ENCODE data around the gene NGF.

DNA sequence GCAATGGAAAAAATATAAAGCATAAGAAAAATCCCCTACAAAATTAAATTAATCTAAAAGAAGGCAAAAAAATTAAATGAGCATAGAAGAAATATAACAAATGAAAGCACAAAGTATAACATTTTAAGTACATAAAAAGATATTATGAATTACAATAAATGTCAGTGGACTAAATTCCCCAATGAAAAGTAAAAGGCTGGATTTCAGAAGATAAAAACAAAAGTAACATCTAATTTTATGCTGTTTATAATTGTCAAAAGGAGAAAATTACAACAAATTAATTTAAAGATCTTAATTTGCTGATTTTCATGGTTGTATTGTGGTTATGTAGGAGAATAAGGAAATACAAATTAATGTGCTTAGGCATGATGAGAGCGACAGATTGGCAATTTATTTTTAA, 92.8 kb downstream of the NGF start:
- TF ChIP-seq, protein P1, sequence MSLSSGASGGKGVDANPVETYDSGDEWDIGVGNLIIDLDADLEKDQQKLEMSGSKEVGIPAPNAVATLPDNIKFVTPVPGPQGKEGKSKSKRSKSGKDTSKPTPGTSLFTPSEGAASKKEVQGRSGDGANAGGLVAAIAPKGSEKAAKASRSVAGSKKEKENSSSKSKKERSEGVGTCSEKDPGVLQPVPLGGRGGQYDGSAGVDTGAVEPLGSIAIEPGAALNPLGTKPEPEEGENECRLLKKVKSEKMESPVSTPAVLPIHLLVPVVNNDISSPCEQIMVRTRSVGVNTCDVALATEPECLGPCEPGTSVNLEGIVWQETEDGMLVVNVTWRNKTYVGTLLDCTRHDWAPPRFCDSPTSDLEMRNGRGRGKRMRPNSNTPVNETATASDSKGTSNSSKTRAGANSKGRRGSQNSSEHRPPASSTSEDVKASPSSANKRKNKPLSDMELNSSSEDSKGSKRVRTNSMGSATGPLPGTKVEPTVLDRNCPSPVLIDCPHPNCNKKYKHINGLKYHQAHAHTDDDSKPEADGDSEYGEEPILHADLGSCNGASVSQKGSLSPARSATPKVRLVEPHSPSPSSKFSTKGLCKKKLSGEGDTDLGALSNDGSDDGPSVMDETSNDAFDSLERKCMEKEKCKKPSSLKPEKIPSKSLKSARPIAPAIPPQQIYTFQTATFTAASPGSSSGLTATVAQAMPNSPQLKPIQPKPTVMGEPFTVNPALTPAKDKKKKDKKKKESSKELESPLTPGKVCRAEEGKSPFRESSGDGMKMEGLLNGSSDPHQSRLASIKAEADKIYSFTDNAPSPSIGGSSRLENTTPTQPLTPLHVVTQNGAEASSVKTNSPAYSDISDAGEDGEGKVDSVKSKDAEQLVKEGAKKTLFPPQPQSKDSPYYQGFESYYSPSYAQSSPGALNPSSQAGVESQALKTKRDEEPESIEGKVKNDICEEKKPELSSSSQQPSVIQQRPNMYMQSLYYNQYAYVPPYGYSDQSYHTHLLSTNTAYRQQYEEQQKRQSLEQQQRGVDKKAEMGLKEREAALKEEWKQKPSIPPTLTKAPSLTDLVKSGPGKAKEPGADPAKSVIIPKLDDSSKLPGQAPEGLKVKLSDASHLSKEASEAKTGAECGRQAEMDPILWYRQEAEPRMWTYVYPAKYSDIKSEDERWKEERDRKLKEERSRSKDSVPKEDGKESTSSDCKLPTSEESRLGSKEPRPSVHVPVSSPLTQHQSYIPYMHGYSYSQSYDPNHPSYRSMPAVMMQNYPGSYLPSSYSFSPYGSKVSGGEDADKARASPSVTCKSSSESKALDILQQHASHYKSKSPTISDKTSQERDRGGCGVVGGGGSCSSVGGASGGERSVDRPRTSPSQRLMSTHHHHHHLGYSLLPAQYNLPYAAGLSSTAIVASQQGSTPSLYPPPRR (CRISPR knock-in tag; IDR thresholded peaks at IDR 0.05; ENCODE audit: borderline replicate concordance) = no peak
- TF ChIP-seq RCOR1 (IDR thresholded peaks at IDR 0.05; ENCODE audit: borderline replicate concordance in 1 of 2, low read depth in 2 of 2, low read length in 2 of 2) (no peak), GTF2A2 (tag; IDR thresholded peaks at IDR 0.05) (no peak), ZNF232 (CRISPR knock-in tag; IDR thresholded peaks at IDR 0.05) (no peak)
- TF ChIP-seq, protein P2, sequence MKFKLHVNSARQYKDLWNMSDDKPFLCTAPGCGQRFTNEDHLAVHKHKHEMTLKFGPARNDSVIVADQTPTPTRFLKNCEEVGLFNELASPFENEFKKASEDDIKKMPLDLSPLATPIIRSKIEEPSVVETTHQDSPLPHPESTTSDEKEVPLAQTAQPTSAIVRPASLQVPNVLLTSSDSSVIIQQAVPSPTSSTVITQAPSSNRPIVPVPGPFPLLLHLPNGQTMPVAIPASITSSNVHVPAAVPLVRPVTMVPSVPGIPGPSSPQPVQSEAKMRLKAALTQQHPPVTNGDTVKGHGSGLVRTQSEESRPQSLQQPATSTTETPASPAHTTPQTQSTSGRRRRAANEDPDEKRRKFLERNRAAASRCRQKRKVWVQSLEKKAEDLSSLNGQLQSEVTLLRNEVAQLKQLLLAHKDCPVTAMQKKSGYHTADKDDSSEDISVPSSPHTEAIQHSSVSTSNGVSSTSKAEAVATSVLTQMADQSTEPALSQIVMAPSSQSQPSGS (CRISPR knock-in tag; IDR thresholded peaks at IDR 0.05) = no peak
- TF ChIP-seq, protein P3, sequence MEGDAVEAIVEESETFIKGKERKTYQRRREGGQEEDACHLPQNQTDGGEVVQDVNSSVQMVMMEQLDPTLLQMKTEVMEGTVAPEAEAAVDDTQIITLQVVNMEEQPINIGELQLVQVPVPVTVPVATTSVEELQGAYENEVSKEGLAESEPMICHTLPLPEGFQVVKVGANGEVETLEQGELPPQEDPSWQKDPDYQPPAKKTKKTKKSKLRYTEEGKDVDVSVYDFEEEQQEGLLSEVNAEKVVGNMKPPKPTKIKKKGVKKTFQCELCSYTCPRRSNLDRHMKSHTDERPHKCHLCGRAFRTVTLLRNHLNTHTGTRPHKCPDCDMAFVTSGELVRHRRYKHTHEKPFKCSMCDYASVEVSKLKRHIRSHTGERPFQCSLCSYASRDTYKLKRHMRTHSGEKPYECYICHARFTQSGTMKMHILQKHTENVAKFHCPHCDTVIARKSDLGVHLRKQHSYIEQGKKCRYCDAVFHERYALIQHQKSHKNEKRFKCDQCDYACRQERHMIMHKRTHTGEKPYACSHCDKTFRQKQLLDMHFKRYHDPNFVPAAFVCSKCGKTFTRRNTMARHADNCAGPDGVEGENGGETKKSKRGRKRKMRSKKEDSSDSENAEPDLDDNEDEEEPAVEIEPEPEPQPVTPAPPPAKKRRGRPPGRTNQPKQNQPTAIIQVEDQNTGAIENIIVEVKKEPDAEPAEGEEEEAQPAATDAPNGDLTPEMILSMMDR (IDR thresholded peaks at IDR 0.05 in 2 of 3, conservative IDR thresholded peaks at IDR 0.05 in 1 of 3; ENCODE audit: insufficient read depth in 2 of 3, low read depth in 1 of 3, low read length in 3 of 3) = no peak
